H1 (cell line): ENCODE measurements around the gene CD28. TPM values are rescaled to one million over a fixed set of nuclear protein-coding genes. Genes with fewer than 3 reads are reported as not detected.

Source experiments
- CTCF ChIA-PET: fragments of 300-600 bp; sonication (Branson Sonifier 250); formaldehyde crosslinking; loops from one replicate; lab custom pipeline; 2021; ENCODE audit not compliant: partially characterized antibody; lab: Charles Lee
- POLR2A ChIA-PET: fragments of 300-600 bp; sonication (Branson Sonifier 250); formaldehyde crosslinking; loops from one replicate; lab custom pipeline; 2021; ENCODE audit warnings: inconsistent platforms; ENCODE audit not compliant: partially characterized antibody; lab: Charles Lee
- DNase-seq, 2 experiments: peaks; one replicate each; pipeline versions ENCODE4 v3.0.0 to v3.0.0-alpha.2; 2010 to 2022; ENCODE audit warnings: low spot score in 2 of 2, low read depth in 1 of 2, mixed read lengths in 1 of 2
- FAIRE-seq: peaks from 2 replicates; lab custom pipeline; 2011; peaks lifted over from hg19 to GRCh38; lab: Jason Lieb, UNC
- H2AFZ ChIP-seq: 2 replicates; pipeline ENCODE4 v1.8.1; 2012; ENCODE audit warnings: low read length, inconsistent platforms
- H2AK5ac ChIP-seq: 2 replicates; pipeline ENCODE4 v1.6.1; 2013; ENCODE audit warnings: low read depth, low read length
- H2BK120ac ChIP-seq: replicated peaks from 2 replicates; pipeline ENCODE3; 2013; ENCODE audit warnings: low read depth, low read length, inconsistent platforms
- H2BK12ac ChIP-seq: 2 replicates; pipeline ENCODE4 v1.6.1; 2013; ENCODE audit warnings: low read depth, low read length
- H2BK15ac ChIP-seq: 2 replicates; pipeline ENCODE4 v1.6.1; 2013; ENCODE audit warnings: low read length
- H2BK20ac ChIP-seq: 2 replicates; pipeline ENCODE4 v1.6.1; 2013; ENCODE audit warnings: low read length
- H2BK5ac ChIP-seq: 2 replicates; pipeline ENCODE4 v1.6.1; 2013; ENCODE audit warnings: low read depth, low read length
- H3K14ac ChIP-seq: 2 replicates; pipeline ENCODE4 v1.6.1; 2013; ENCODE audit warnings: inconsistent platforms; ENCODE audit not compliant: insufficient read length
- H3K18ac ChIP-seq: 2 replicates; pipeline ENCODE4 v1.6.1; 2013; ENCODE audit warnings: low read length; ENCODE audit errors: extremely low read depth
- H3K23ac ChIP-seq: 2 replicates; pipeline ENCODE4 v1.6.1; 2013; ENCODE audit warnings: inconsistent platforms; ENCODE audit not compliant: insufficient read length
- H3K23me2 ChIP-seq: 2 replicates; pipeline ENCODE4 v1.6.1; 2013; ENCODE audit warnings: low read depth, low read length
- H3K27ac ChIP-seq: 2 replicates; pipeline ENCODE4 v1.6.1; 2011; ENCODE audit warnings: low read depth, low read length, inconsistent platforms
- H3K27me3 ChIP-seq, 4 experiments: replicated peaks in 1 of 4; 1 replicate in 1 of 4; 2 replicates in 3 of 4; pipeline versions ENCODE4 v1.6.1 to v1.8.1; 2011 to 2013; ENCODE audit warnings: low read length in 3 of 4, mild to moderate bottlenecking in 3 of 4, inconsistent platforms in 2 of 4, mixed read lengths in 2 of 4, moderate library complexity in 1 of 4; ENCODE audit not compliant: control insufficient read depth in 3 of 4, insufficient read depth in 3 of 4; ENCODE audit errors: extremely low read depth in 1 of 4
- H3K36me3 ChIP-seq, 4 experiments: 2 replicates each; pipeline versions ENCODE4 v1.6.1 to v1.8.1; 2011 to 2013; ENCODE audit warnings: mild to moderate bottlenecking in 4 of 4, low read length in 3 of 4, moderate library complexity in 2 of 4, control low read depth in 1 of 4, inconsistent platforms in 1 of 4; ENCODE audit not compliant: insufficient read depth in 4 of 4, control insufficient read depth in 2 of 4
- H3K4ac ChIP-seq: replicated peaks from 2 replicates; pipeline ENCODE3; 2013; ENCODE audit warnings: low read length, low read depth, mixed read lengths, inconsistent platforms; ENCODE audit not compliant: insufficient read length
- H3K4me1 ChIP-seq, 4 experiments: replicated peaks in 1 of 4; 1 replicate in 1 of 4; 2 replicates in 3 of 4; pipeline versions ENCODE4 v1.6.1 to v1.8.1; 2011 to 2013; ENCODE audit warnings: low read length in 3 of 4, inconsistent platforms in 2 of 4, mixed read lengths in 1 of 4; ENCODE audit not compliant: insufficient read depth in 4 of 4, control insufficient read depth in 3 of 4
- H3K4me2 ChIP-seq, 2 experiments: 2 replicates each; pipeline versions ENCODE4 v1.6.1 to v1.8.1; 2011 to 2013; ENCODE audit warnings: low read depth in 2 of 2, low read length in 2 of 2, control low read depth in 1 of 2, inconsistent platforms in 1 of 2, mild to moderate bottlenecking in 1 of 2; ENCODE audit not compliant: insufficient read depth in 1 of 2
- H3K4me3 ChIP-seq, 4 experiments: fragments of 200-600, 300-600 bp in 1 of 4; sonication (generic), shearing (Covaris generic), sonication (Bioruptor Twin) in 1 of 4; 2 replicates each; pipeline versions ENCODE4 v1.5.1 to v1.8.1; 2011 to 2016; ENCODE audit warnings: low read length in 4 of 4, low read depth in 3 of 4, control low read depth in 2 of 4, inconsistent platforms in 2 of 4, mild to moderate bottlenecking in 2 of 4, mixed read lengths in 1 of 4, moderate library complexity in 1 of 4; ENCODE audit not compliant: insufficient read depth in 2 of 4; ENCODE audit errors: extremely low read depth in 1 of 4
- H3K56ac ChIP-seq: replicated peaks from 2 replicates; pipeline ENCODE3; 2013; ENCODE audit warnings: low read depth, mild to moderate bottlenecking, mixed read lengths, low read length, inconsistent platforms; ENCODE audit not compliant: insufficient read length
- H3K79me1 ChIP-seq: 2 replicates; pipeline ENCODE4 v1.6.1; 2013; ENCODE audit warnings: low read depth, low read length, control low read depth
- H3K79me2 ChIP-seq, 2 experiments: 2 replicates each; pipeline versions ENCODE4 v1.6.1 to v1.8.1; 2012 to 2013; ENCODE audit warnings: low read length in 2 of 2, mild to moderate bottlenecking in 2 of 2, inconsistent platforms in 1 of 2; ENCODE audit not compliant: insufficient read depth in 2 of 2, control insufficient read depth in 1 of 2
- H3K9ac ChIP-seq, 4 experiments: replicated peaks in 1 of 4; 1 replicate in 1 of 4; 2 replicates in 3 of 4; pipeline versions ENCODE4 v1.6.1 to v1.8.1; 2011 to 2013; ENCODE audit warnings: low read depth in 3 of 4, low read length in 3 of 4, control low read depth in 2 of 4, mild to moderate bottlenecking in 2 of 4, moderate library complexity in 2 of 4, inconsistent platforms in 1 of 4; ENCODE audit errors: extremely low read depth in 1 of 4
- H3K9me3 ChIP-seq, 2 experiments: 2 replicates each; pipeline versions ENCODE4 v1.6.1 to v1.8.1; 2012 to 2013; ENCODE audit warnings: mild to moderate bottlenecking in 2 of 2, moderate library complexity in 2 of 2, control low read depth in 1 of 2, inconsistent platforms in 1 of 2, low read depth in 1 of 2, low read length in 1 of 2, mixed read lengths in 1 of 2; ENCODE audit not compliant: insufficient read depth in 2 of 2
- H4K20me1 ChIP-seq, 2 experiments: replicated peaks in 1 of 2; 2 replicates each; pipeline versions ENCODE3 to v1.8.1; 2011 to 2013; ENCODE audit warnings: inconsistent platforms in 2 of 2, low read length in 2 of 2, mild to moderate bottlenecking in 1 of 2; ENCODE audit not compliant: insufficient read depth in 2 of 2, control insufficient read depth in 1 of 2
- H4K5ac ChIP-seq: 2 replicates; pipeline ENCODE4 v1.6.1; 2013; ENCODE audit warnings: low read length, low read depth, mixed read lengths, inconsistent platforms; ENCODE audit not compliant: insufficient read length
- H4K8ac ChIP-seq: 2 replicates; pipeline ENCODE4 v1.8.0; 2013; ENCODE audit warnings: mild to moderate bottlenecking, moderate library complexity, low read length, inconsistent platforms; ENCODE audit not compliant: insufficient read depth; ENCODE audit errors: extremely low read depth
- H4K91ac ChIP-seq: replicated peaks from 2 replicates; pipeline ENCODE3; 2013; ENCODE audit warnings: low read length, mixed read lengths, inconsistent platforms; ENCODE audit not compliant: insufficient read length
- ASH2L ChIP-seq: fragments of 200-600, 300-600 bp; sonication (generic); IDR thresholded peaks from one replicate; pipeline ENCODE4 v1.7.1; 2017; ENCODE audit warnings: low read length
- CHD2 ChIP-seq: IDR thresholded peaks from 2 replicates; pipeline ENCODE4 v1.6.1; 2012; ENCODE audit warnings: low read length, improper control_type of control experiment
- EZH2 ChIP-seq: fragments of 200-600 bp; sonication (generic); IDR thresholded peaks from 2 replicates; pipeline ENCODE4 v1.7.1; 2012; ENCODE audit warnings: low read depth, mild to moderate bottlenecking, moderate library complexity, low read length, inconsistent platforms; ENCODE audit not compliant: severe bottlenecking
- HDAC6 ChIP-seq: IDR thresholded peaks from one replicate; pipeline ENCODE4 v1.7.1; 2012; ENCODE audit warnings: low read depth, mild to moderate bottlenecking, inconsistent platforms, low read length, moderate library complexity
- KDM4A ChIP-seq: IDR thresholded peaks from one replicate; pipeline ENCODE4 v1.7.1; 2012; ENCODE audit warnings: low read depth, mild to moderate bottlenecking, moderate library complexity, low read length, inconsistent platforms; ENCODE audit not compliant: severe bottlenecking
- PHF8 ChIP-seq: fragments of 200-600 bp; sonication (generic); conservative IDR thresholded peaks from 2 replicates; pipeline ENCODE4 v1.7.1; 2012; ENCODE audit warnings: low read depth, mild to moderate bottlenecking, inconsistent platforms, low read length, moderate library complexity
- POU5F1 ChIP-seq: IDR thresholded peaks from 2 replicates; pipeline ENCODE4 v1.6.1; 2011; ENCODE audit warnings: low read depth, mild to moderate bottlenecking, low read length, moderate library complexity
- RAD21 ChIP-seq, 2 experiments: IDR thresholded peaks in 1 of 2; conservative IDR thresholded peaks in 1 of 2; 2 replicates each; pipeline ENCODE4 v1.6.1; 2011; ENCODE audit warnings: low read depth in 2 of 2, low read length in 2 of 2, improper control_type of control experiment in 1 of 2, inconsistent platforms in 1 of 2, mild to moderate bottlenecking in 1 of 2, moderate library complexity in 1 of 2
- SAP30 ChIP-seq: fragments of 300-600 bp; sonication (generic); IDR thresholded peaks from 2 replicates; pipeline ENCODE4 v1.7.1; 2012; ENCODE audit warnings: low read length, moderate library complexity, mild to moderate bottlenecking, inconsistent platforms; ENCODE audit not compliant: insufficient read depth, insufficient replicate concordance
- SP4 ChIP-seq: IDR thresholded peaks from 2 replicates; pipeline ENCODE4 v1.6.1; 2012; ENCODE audit warnings: low read length, inconsistent platforms
- TAF7 ChIP-seq: optimal IDR thresholded peaks from 2 replicates; pipeline ENCODE3; 2011; ENCODE audit warnings: low read depth, mild to moderate bottlenecking, inconsistent platforms, low read length, moderate library complexity, borderline replicate concordance
- TEAD4 ChIP-seq: IDR thresholded peaks from 2 replicates; pipeline ENCODE4 v1.6.1; 2012; ENCODE audit warnings: low read depth, low read length, inconsistent platforms, mixed read lengths
- WGBS, 2 experiments: shearing (Covaris generic) in 1 of 2; methylation state at CpG; one replicate each; pipeline versions ENCODE4 v1.1.6 to v1.1.7; 2013 to 2015; ENCODE audit warnings: low lambda C conversion rate in 2 of 2, mixed read lengths in 2 of 2, inconsistent platforms in 1 of 2, low coverage in 1 of 2, missing lambda C conversion rate in 1 of 2; ENCODE audit not compliant: insufficient replicate concordance in 2 of 2, insufficient coverage in 1 of 2, insufficient read length in 1 of 2; ENCODE audit errors: extremely low coverage in 1 of 2, missing lambda C conversion rate in 1 of 2; 5-methylcytosine and 5-hydroxymethylcytosine counted together
- long read RNA-seq, 2 experiments: library from RNA in 1 of 2; library from capped mRNA in 1 of 2; stranded (forward); transcript quantifications; one replicate each; pipeline ENCODE4 v2.0.0, GENCODE V29; 2021; ENCODE audit warnings: inconsistent platforms in 1 of 2
- polyA minus RNA-seq, 3 experiments: library from RNA; depleted of rRNA, polyadenylated mRNA; stranded (reverse); fragments of >200 nt; gene quantifications; 1 replicate in 2 of 3; 2 replicates in 1 of 3; pipeline ENCODE4 v1.2.3, GENCODE V29; 2011
- polyA plus RNA-seq, 7 experiments: library from polyadenylated mRNA; depleted of rRNA in 3 of 7; stranded (reverse) in 5 of 7; unstranded in 2 of 7; fragments of >200 nt in 5 of 7; fragments of 200-250 nt in 2 of 7; gene quantifications; 1 replicate in 5 of 7; 2 replicates in 1 of 7; 4 replicates in 1 of 7; pipeline versions ENCODE4 v1.2.1 to v1.2.3, GENCODE V29; 2011 to 2013; ENCODE audit warnings: missing spikeins in 2 of 7, mixed read lengths in 2 of 7
- total RNA-seq: library from RNA; stranded (reverse); fragmentation: NEBNext Ultra II Directional; extraction: Animal tissue kit (Norgen Biotek cat#: 25700); gene quantifications from 2 replicates; pipeline ENCODE4 v1.2.1, GENCODE V29; 2021

CD28 gene
- total RNA-seq (not detected in 2 replicates), polyA plus RNA-seq (2011; rRNA removed) (not detected in 2 replicates), polyA minus RNA-seq (2011; rRNA and poly(A)+ RNA removed) (not detected in 2 replicates)
- not detected for polyA plus RNA-seq (2011; cell fraction: cytosol; rRNA removed)
- not detected for polyA plus RNA-seq (2011; cell fraction: nucleus; rRNA removed)
- not detected in 4 replicates for polyA plus RNA-seq (2012, experiment 1 of 2)
- not detected for polyA plus RNA-seq (2012, experiment 2 of 2)
- polyA plus RNA-seq (2013, experiment 1 of 2): 0.06 TPM
- polyA plus RNA-seq (2013, experiment 2 of 2): not detected
- polyA minus RNA-seq (2011; cell fraction: cytosol; rRNA and poly(A)+ RNA removed): not detected
- not detected for polyA minus RNA-seq (2011; cell fraction: nucleus; rRNA and poly(A)+ RNA removed)
- long read RNA-seq, experiment 1: 0 reads
- long read RNA-seq, experiment 2: 0 reads

DNA sequence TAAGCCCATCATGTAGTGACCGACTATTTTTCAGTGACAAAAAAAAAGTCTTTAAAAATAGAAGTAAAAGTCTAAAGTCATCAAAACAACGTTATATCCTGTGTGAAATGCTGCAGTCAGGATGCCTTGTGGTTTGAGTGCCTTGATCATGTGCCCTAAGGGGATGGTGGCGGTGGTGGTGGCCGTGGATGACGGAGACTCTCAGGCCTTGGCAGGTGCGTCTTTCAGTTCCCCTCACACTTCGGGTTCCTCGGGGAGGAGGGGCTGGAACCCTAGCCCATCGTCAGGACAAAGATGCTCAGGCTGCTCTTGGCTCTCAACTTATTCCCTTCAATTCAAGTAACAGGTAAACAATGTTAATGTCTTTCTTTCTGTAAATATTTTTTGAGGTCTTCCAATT lies at the start of gene CD28:
TSS of gene CD28 (plus strand) at position 237 of the 400 bp plus-strand sequence. CDS start at position 295, 58 bp downstream.
- no peak within 1 kb of the TSS for H2BK12ac ChIP-seq
- H3K27ac ChIP-seq: no peak within 1 kb of the TSS
- H4K91ac ChIP-seq: no peak within 1 kb of the TSS
- H2AFZ ChIP-seq: 0 out of 2 replicates have a peak within 1 kb of the TSS, but pooled peaks have one; percentile 42
- no peak within 1 kb of the TSS for H2BK120ac ChIP-seq
- no peak within 1 kb of the TSS for H2AK5ac ChIP-seq
- H3K36me3 ChIP-seq: no peaks in the 10 kb centered on the region
- H3K4me1 ChIP-seq: no peaks in the 10 kb centered on the region
- H2BK20ac ChIP-seq: no peak within 1 kb of the TSS
- H2BK15ac ChIP-seq: no peak within 1 kb of the TSS; the same call in 1 of the 2 replicates
- no peak within 1 kb of the TSS for H4K8ac ChIP-seq
- H3K23me2 ChIP-seq: no peaks in the 10 kb centered on the region
- no peak within 1 kb of the TSS for H3K4ac ChIP-seq
- H3K27me3 ChIP-seq: no peaks in the 10 kb centered on the region
- DNase-seq (no peak), FAIRE-seq (no peak)
- H3K23ac ChIP-seq: no peak within 1 kb of the TSS
- no peak within 1 kb of the TSS for H3K4me2 ChIP-seq
- H3K9me3 ChIP-seq: no peaks in the 10 kb centered on the region
- no peak within 1 kb of the TSS for H3K9ac ChIP-seq
- no peak within 1 kb of the TSS for H3K56ac ChIP-seq
- no peak within 1 kb of the TSS for H4K5ac ChIP-seq
- H4K20me1 ChIP-seq: no peaks in the 10 kb centered on the region
- no peak within 1 kb of the TSS for H3K18ac ChIP-seq
- no peak within 1 kb of the TSS for H2BK5ac ChIP-seq
- no peak within 1 kb of the TSS for H3K4me3 ChIP-seq
- 93% methylated on average over 9 of the region's 9 CpGs; no CpG with 5 or more reads in 1 of the 2 experiments for WGBS, 2 experiments
- H3K79me1 ChIP-seq: no peaks in the 10 kb centered on the region
- POLR2A ChIA-PET: no interaction called here
- no peak within 1 kb of the TSS for H3K14ac ChIP-seq
- H3K79me2 ChIP-seq: no peaks in the 10 kb centered on the region
- CTCF ChIA-PET: interaction anchor here (0.7 kb wide), 1 partner anchor 1022 kb away, joined by 3 read pairs; no protein-coding TSS in a partner anchor
- TF ChIP-seq TEAD4 (no peak), SP4 (no peak), SAP30 (no peak), EZH2 (no peak), RAD21 (IDR thresholded peaks at IDR 0.05 in 1 of 2, conservative IDR thresholded peaks at IDR 0.05 in 1 of 2; ENCODE audit: low read depth in 2 of 2, low read length in 2 of 2) (no peak), KDM4A (no peak), TAF7 (no peak), PHF8 (no peak), HDAC6 (no peak), POU5F1 (no peak), CHD2 (no peak), ASH2L (no peak)
